ENCODE results near the gene ATP5F1C. TPM values are rescaled to one million over a fixed set of nuclear protein-coding genes. Genes with fewer than 3 reads are reported as not detected.

Gene ATP5F1C
- total RNA-seq, 2 donors from 2014 or later, result 248 to 287 TPM

DNA sequence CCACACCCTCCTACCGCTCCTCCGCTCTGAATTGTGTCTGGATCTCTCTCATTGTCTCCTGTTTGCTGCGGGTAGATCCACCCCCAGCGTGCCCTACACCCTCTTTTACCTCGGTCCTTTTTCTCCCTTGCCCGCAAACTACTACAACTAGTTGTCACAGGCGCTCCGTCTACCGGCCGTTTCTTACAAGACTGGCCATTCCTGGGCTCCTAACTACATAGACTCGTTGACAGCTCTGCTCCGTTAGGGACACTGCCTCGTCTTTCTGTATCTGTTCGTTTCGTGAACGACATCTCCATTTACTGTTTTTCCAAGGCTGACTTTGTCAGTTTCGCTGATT, 31.1 kb downstream of the ATP5F1C start:
- peak overlapping the region; percentile 82 for H3K27ac Mint-ChIP-seq
- peaks cover 31% of the 10 kb centered on the region for H3K4me1 Mint-ChIP-seq
- H3K36me3 ChIP-seq (ENCODE audit: control insufficient read depth, insufficient read depth, low read length), result peaks cover 4% of the 10 kb centered on the region
- DNase-seq, result peak; percentile 76
- no peaks in the 10 kb centered on the region for H3K4me1 ChIP-seq (ENCODE audit: control insufficient read depth, insufficient read depth, low read length)
- peak overlapping the region; percentile 87 for H3K4me3 ChIP-seq (ENCODE audit: low read length)
- WGBS, 2 experiments (ENCODE audit: insufficient coverage in 1 of 2, insufficient read length in 1 of 2), result 1% methylated on average over 15 to 17 of the region's 17 CpGs
- no peak overlapping the region for H3K27ac ChIP-seq (ENCODE audit: low read depth, low read length)
- peak overlapping the region; percentile 72 for H3K9ac ChIP-seq (ENCODE audit: extremely low read depth, low read length, poor library complexity, severe bottlenecking)
- no peaks in the 10 kb centered on the region for H3K27me3 Mint-ChIP-seq (ENCODE audit: insufficient read depth)
- no peaks in the 10 kb centered on the region for H3K27me3 ChIP-seq (ENCODE audit: control insufficient read depth, insufficient read depth, low read length, poor library complexity, severe bottlenecking)
- no peaks in the 10 kb centered on the region for H3K36me3 Mint-ChIP-seq (ENCODE audit: low read depth)
- no peaks in the 10 kb centered on the region for H3K9me3 ChIP-seq (ENCODE audit: control insufficient read depth, low read length)
- TF ChIP-seq, protein P1, sequence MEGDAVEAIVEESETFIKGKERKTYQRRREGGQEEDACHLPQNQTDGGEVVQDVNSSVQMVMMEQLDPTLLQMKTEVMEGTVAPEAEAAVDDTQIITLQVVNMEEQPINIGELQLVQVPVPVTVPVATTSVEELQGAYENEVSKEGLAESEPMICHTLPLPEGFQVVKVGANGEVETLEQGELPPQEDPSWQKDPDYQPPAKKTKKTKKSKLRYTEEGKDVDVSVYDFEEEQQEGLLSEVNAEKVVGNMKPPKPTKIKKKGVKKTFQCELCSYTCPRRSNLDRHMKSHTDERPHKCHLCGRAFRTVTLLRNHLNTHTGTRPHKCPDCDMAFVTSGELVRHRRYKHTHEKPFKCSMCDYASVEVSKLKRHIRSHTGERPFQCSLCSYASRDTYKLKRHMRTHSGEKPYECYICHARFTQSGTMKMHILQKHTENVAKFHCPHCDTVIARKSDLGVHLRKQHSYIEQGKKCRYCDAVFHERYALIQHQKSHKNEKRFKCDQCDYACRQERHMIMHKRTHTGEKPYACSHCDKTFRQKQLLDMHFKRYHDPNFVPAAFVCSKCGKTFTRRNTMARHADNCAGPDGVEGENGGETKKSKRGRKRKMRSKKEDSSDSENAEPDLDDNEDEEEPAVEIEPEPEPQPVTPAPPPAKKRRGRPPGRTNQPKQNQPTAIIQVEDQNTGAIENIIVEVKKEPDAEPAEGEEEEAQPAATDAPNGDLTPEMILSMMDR (conservative IDR thresholded peaks at IDR 0.05), result peak; percentile 46
- peak overlapping the region; percentile 90 for H3K4me3 Mint-ChIP-seq
- no peaks in the 10 kb centered on the region for H3K9me3 Mint-ChIP-seq

DNA sequence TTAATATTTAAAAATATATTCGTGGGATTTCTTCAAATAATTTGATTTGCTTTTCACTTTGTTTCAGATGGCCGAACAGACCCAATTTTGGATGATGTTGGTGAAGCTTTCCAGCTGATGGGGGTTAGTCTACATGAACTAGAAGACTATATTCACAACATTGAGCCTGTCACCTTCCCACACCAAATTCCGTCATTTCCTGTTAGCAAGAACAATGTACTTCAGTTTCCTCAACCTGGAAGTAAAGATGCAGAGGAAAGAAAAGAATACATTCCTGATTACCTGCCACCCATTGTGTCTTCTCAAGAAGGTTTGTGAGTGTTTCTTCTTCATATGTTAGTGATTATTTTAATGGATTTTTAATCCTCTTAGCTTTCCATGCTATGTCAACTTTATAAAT, 36.3 kb downstream of the ATP5F1C start:
- no peaks in the 10 kb centered on the region for H3K27me3 Mint-ChIP-seq (ENCODE audit: insufficient read depth)
- H3K36me3 Mint-ChIP-seq (ENCODE audit: low read depth), result peaks cover 29% of the 10 kb centered on the region
- Histone ChIP-seq H3K9me3 (ENCODE audit: control insufficient read depth, low read length) (no peaks in the 10 kb centered on the region), H3K4me3 (ENCODE audit: low read length) (no peak overlapping the region), H3K27ac (ENCODE audit: low read depth, low read length) (no peak overlapping the region), H3K9ac (ENCODE audit: extremely low read depth, low read length, poor library complexity, severe bottlenecking) (no peak overlapping the region), H3K4me1 (ENCODE audit: control insufficient read depth, insufficient read depth, low read length) (no peaks in the 10 kb centered on the region), H3K36me3 (ENCODE audit: control insufficient read depth, insufficient read depth, low read length) (peaks cover 40% of the 10 kb centered on the region), H3K27me3 (ENCODE audit: control insufficient read depth, insufficient read depth, low read length, poor library complexity, severe bottlenecking) (no peaks in the 10 kb centered on the region)
- H3K9me3 Mint-ChIP-seq, result no peaks in the 10 kb centered on the region
- peaks cover 10% of the 10 kb centered on the region for H3K4me1 Mint-ChIP-seq
- DNase-seq, result no peak
- no peak overlapping the region for H3K4me3 Mint-ChIP-seq
- TF ChIP-seq, protein P1 (conservative IDR thresholded peaks at IDR 0.05), result no peak
- H3K27ac Mint-ChIP-seq, result no peak overlapping the region
- WGBS, 2 experiments (ENCODE audit: insufficient coverage in 1 of 2, insufficient read length in 1 of 2), result 94% methylated on average over 3 of the region's 3 CpGs; no CpG with 5 or more reads in 1 of the 2 experiments

DNA sequence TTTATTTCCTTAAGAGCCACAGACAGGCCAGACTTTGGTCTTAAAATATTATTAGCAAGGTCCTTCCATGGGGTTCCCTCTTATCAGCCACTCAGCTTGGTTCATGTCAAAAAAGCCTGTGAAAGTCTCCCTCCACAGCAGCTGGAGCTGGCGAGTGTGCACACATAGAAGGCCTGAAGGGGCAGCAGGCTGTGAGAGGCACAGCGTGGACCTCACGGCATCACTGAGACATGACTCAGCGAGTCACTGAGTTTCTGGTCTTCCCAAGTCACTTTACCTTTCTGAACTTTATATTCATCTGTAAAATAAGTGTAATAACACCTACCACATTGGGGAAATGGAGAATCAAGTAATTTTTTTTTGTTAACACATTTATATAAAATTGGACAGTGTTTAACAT, 39.0 kb downstream of the ATP5F1C start:
- Mint-ChIP-seq H3K4me3 (no peak overlapping the region), H3K27me3 (ENCODE audit: insufficient read depth) (no peaks in the 10 kb centered on the region), H3K27ac (no peak overlapping the region), H3K36me3 (ENCODE audit: low read depth) (peaks cover 33% of the 10 kb centered on the region), H3K4me1 (no peaks in the 10 kb centered on the region), H3K9me3 (no peaks in the 10 kb centered on the region)
- DNase-seq, result peak; percentile 58
- WGBS, 2 experiments (ENCODE audit: insufficient coverage in 1 of 2, insufficient read length in 1 of 2), result 91% methylated on average over 4 of the region's 4 CpGs; no CpG with 5 or more reads in 1 of the 2 experiments
- Histone ChIP-seq H3K9me3 (ENCODE audit: control insufficient read depth, low read length) (no peaks in the 10 kb centered on the region), H3K9ac (ENCODE audit: extremely low read depth, low read length, poor library complexity, severe bottlenecking) (no peak overlapping the region), H3K27ac (ENCODE audit: low read depth, low read length) (no peak overlapping the region), H3K36me3 (ENCODE audit: control insufficient read depth, insufficient read depth, low read length) (peaks cover 36% of the 10 kb centered on the region), H3K4me1 (ENCODE audit: control insufficient read depth, insufficient read depth, low read length) (no peaks in the 10 kb centered on the region), H3K27me3 (ENCODE audit: control insufficient read depth, insufficient read depth, low read length, poor library complexity, severe bottlenecking) (no peaks in the 10 kb centered on the region), H3K4me3 (ENCODE audit: low read length) (no peak overlapping the region)
- TF ChIP-seq, protein P1 (conservative IDR thresholded peaks at IDR 0.05), result no peak
